HG03066 (cell line): ENCODE data around the gene MGAT4A.
"Not testable (repeated sequence)": the region's sequence is repeated elsewhere in the genome, so short reads cannot be mapped to it uniquely, and the experiment has no call there.

Experiments
- ATAC-seq: cut with Tn5 transposase; IDR thresholded peaks from one replicate; pipeline ENCODE4 v1.9.1; 2021; ENCODE audit warnings: low read depth; ENCODE audit not compliant: unreplicated experiment

The MGAT4A gene

DNA sequence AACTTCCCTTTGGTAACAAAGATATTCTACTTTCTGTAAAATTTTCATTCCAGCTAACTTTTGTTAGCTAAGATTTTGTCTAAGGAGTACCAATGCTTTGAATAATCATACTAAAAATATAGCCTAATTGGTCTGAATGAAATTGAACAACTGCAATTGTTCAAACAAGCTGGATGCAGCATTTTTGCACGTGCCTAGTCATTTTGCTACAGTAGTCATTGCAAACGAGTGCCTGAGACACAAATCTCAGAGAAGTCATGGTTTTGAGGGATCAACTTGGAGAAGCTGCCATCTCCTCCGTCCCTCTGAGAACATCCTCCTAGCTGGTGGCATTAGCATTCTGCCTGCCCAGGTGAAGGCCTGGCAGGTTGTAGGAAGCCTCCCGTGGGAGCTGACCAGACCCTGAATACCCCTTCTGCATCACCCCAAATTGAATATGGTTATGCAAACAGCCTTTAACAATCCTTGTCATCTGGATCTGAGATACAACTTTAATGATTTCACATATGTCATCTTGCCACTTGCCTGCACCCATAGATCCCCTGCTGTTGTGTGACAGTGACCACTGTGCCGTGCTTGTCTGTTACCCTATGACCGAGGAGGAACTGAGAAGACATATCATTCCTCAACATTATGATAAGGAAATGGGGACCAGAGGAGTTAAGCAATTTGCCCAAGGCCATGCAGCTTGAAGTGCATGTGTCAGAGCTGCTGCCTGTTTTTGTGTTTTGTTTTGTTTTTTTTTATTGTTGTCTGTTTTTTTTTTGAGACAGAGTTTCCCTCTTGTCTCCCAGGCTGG lies 29.1 kb upstream of the MGAT4A start:
- no peak for ATAC-seq

- ATAC-seq = no peak
Measured at GRCh38 chr2:98759338-98759737, 28.4 kb upstream of the MGAT4A start.

GRCh38 chr2:98757904-98758421 lies 27.0 kb upstream of the MGAT4A start:
- peak; percentile 87 for ATAC-seq

DNA sequence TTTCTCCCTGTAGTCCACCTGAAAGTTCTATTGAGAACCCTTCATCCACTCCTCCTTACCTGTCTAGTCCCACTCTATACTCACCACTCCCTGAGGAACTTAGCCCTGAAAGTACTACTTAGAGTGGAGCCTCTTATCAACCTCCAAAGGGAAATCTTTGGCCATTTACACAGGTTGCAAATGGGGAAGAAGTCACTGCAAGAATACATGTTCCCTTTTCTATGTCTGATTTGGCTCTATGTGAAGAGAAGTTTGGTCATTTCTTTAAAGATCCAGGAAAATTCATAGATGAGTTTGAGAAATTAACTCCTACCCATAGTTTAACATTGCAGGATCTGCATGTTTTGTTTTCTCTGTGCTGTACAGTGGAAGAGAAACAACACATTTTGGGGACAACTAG lies 22.9 kb upstream of the MGAT4A start:
- ATAC-seq = no peak

DNA sequence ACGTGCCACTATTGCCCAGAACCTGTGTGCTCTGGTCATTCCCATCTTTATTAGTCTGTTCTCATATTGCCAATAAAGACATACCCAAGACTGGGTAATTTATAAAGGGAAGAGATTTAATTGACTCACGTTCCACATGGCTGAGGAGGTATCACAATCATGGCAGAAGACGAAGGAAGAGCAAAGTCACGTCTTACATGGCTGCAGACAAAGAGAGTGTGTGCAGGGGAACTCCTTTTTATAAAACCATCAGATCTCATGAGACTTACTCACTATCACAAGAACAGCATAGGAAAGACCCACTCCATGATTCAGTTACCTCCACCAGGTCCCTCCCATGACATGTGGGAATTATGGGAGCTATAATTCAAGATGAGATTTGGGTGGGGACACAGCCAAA lies 21.8 kb upstream of the MGAT4A start:
- ATAC-seq = not testable (repeated sequence)

DNA sequence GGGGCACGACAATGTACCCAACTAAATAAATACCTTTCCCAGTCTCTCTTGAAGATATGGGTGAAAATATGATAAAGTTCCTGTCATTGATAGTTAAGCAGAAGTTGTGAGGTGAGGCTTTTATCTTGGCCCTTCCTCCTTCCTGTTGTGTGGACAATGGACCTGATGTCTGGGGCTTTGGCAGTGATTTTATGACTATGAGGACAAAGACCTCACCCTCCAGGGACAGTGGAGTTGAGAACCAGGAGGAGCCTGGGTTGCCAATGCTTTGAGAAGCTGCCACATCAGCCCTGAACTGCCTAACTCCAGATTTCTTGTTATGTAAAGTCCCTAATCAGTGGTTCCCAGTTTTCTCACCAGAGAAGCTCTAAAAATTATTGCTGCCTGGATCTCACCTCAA lies 20.8 kb upstream of the MGAT4A start:
- no peak for ATAC-seq

GRCh38 chr2:98750593-98751282 lies 19.8 kb upstream of the MGAT4A start:
- no peak for ATAC-seq

GRCh38 chr2:98749066-98749450 lies 18.1 kb upstream of the MGAT4A start:
- no peak for ATAC-seq

DNA sequence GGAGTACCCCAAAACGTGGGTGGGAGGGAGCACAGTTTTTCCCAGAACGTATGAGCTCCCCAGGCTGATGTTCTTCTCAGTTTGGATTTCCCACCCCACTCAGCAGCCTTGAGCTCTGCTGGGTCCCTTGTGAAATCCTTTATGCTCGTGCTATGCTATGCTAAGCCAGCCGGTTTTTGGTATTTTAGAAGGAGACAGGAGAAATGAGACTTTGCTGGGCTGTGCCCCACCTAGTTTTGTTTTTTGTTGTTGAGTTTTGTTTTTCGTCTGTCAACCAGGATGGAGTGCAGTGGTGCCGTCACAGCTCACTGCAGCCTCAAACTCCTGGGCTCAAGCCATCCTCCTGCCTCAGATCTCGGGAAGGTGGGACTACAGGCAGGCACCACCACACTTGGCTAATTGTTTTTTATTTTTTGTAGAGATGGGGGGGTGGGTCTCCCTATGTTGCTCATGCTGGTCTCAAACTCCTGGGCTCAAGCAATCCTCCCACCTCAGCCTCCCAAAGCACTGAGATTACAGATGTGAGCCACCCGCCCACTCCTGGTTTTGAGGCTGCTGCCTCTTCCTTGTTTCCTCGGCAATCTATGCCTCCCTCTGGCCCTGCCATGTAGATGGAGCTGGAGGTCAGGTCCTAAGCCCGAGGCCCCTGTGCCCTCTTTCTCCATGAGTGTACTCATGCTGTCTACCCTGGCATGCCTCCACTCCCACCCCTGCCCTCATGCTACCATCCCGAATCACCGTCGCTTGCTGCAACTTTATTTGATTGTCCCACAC lies 17.5 kb upstream of the MGAT4A start:
- no peak for ATAC-seq

DNA sequence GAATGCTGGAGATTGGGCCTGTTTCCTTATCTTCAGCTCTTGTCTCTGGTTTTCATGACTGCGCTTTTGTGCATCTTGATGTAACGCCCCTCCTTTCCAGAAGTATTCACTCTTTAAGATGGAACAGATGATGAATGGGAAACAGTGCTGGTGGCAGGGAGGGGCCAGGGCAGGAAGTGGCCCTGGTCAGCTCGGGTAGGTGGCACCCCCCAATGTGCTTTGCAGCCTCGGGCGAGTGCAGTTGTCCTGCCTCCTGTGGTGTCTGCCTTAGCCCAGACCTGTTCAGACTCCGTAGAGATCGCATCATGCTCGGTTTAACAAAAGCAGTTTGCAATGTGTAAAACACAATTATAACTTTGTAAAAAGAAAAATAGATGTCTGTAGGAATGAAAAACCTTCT lies 17.0 kb upstream of the MGAT4A start:
- no peak for ATAC-seq

DNA sequence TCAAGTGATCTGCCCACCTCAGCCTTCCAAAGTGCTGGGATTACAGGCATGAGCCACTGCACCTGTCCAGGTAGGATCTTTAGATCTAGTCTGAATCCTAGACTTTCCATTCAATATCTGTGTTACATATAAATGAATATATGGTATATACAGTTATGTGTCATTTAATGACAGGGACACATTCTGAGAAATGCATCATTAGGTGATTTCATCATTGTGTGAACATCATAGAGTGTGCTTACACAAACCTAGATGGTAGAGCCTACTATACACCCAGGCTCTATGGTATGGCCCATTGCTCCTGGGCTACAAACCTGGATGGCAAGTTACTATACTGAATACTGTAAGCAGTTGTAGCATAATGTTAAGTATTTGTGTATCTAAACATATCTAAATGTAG lies 15.5 kb upstream of the MGAT4A start:
- no peak for ATAC-seq

DNA sequence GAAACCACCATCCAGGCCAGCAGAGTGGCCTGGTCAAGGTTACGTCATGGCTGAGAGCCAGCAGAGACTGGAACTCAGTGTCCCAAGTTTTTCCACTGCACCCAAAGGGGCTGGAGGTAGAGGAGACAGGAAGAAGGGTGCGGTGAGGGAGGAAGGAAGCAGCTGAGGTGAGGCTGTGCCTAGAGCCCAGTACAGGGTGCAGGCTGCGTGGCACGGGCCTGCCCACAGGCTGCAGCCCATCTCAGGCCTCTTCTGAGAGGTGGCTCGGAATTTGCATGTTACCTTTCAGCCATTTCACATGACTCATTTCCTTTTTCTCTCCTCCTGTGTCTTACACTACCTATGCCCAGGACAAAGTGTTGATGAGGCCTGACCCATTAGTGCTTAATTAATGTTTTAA lies 13.7 kb upstream of the MGAT4A start:
- ATAC-seq = no peak

- ATAC-seq = no peak
Measured at GRCh38 chr2:98743835-98744234, 12.9 kb upstream of the MGAT4A start.

- ATAC-seq = no peak
Measured at GRCh38 chr2:98739020-98739419, 8.1 kb upstream of the MGAT4A start.

GRCh38 chr2:98738304-98738703 lies 7.4 kb upstream of the MGAT4A start:
- ATAC-seq = no peak

GRCh38 chr2:98737848-98738247 lies 6.9 kb upstream of the MGAT4A start:
- ATAC-seq = no peak

GRCh38 chr2:98736464-98736889 lies 5.5 kb upstream of the MGAT4A start:
- no peak for ATAC-seq

DNA sequence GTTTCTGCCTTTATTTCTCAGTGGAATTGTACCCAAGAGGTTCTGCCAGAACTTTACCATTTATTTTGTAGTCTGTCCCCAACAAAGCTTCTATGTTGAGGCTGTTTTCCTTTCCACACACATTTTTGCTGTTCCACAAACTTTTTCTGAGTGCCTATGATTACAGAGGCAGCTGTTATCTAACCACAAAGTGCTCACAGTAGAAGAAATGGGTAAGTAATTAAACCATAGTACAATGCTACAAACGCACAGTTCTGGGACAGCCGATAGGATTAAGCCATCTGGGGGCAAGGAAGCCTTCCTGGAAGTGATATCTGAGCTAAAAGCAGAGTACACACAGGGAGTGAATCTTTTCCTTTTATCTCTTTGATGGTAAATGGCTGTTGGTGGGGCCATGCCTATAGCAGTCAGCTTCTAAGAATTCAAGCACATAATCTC lies 3.9 kb upstream of the MGAT4A start:
- no peak for ATAC-seq

DNA sequence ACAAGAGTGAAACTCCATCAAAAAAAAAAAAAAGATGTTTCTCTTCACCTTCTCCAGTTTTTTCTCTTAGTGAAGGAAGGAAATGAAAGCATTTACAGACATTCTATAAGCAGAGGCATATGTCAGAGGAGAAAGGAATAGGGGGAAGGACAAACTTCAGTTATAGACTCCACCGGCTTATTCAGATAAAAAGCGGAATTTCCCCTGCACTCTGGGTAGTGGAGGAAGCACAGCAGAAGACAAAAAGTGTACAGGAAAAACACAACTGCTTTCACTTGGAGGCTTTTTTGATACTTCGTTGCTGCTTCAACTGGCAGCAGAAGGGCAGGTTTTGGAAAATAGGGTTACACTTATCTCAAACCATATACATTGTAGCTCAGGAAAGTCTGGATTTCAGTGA lies 3.2 kb upstream of the MGAT4A start:
- no peak for ATAC-seq

- ATAC-seq = no peak
Measured at GRCh38 chr2:98732430-98733051, 1.6 kb upstream of the MGAT4A start.

DNA sequence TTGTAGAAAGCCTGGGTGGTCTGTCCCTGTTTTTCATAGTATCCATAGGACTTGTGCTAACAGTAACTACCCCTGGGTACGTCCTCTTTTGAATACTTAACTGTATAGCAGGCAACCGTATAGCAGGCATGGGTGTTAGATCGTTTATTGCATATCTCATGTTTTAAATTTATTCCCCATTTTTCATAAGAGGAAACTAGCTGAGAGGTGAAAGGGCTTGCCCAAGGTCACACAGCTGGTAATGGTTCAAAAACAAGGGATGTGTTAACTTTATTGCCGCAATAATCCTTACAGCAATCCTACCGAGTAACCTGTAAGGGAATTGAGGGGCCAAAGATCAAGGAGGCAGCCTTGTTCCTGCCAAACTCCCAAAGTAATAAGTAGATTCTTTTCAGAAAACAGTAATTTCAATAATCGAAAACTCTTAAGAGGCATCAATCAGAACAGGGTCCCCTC lies 990 bp upstream of the MGAT4A start:
- no peak for ATAC-seq
